Measurements from ENCODE around the gene SULT1B1. TPM values are rescaled to one million over a fixed set of nuclear protein-coding genes. Genes with fewer than 3 reads are reported as not detected.

Gene SULT1B1
- total and polyA plus RNA-seq, 10 of the 15 experiments (the other 5 are each of a cell fraction or from before 2014, with no cell fraction given): 0.01 to 0.05 (median 0.01) TPM; not detected in 7

DNA sequence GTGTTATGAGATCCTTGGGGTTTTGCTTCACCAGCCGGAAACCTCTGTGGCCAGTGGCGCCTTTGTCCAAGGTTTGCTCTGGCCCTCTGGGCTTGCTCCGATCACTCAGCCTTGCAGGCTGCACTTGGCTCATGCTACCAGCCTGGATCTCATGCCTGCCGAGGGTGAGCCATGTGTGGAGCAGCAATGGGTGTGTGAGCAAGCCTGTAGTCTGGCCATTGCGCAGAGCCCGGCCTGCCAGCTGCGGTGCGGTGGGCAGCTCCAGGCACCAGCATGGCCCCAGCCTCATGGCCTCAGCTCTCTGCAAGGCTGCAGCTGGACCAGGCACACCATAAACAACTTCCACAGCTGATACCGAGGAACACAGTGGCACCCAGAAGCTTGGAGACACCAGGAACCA lies 17.8 kb downstream of the SULT1B1 start:
- DNase-seq (ENCODE audit: low read depth, low spot score) (no peak), ATAC-seq (no peak), FAIRE-seq (no peak)
- in situ Hi-C loops (cut with MboI) (no loop called here), intact Hi-C loops (cut with micrococcal nuclease; ENCODE audit: unreplicated experiment) (no loop called here)
- Histone ChIP-seq H3K4me1 (ENCODE audit: control insufficient read depth, insufficient read depth, low read length) (no peaks in the 10 kb centered on the region), H3K36me3 (ENCODE audit: control insufficient read depth in 2 of 2, insufficient read depth in 2 of 2, low read length in 1 of 2) (no peaks in the 10 kb centered on the region), H2AFZ (ENCODE audit: control insufficient read depth, low read depth, low read length) (no peak overlapping the region), H4K20me1 (ENCODE audit: control insufficient read depth, insufficient read depth) (no peaks in the 10 kb centered on the region), H3K4me2 (ENCODE audit: control insufficient read depth, insufficient read depth) (no peak overlapping the region), H3K4me3 (no peak overlapping the region), H3K27me3 (replicated peaks in 1 of 2; ENCODE audit: control insufficient read depth in 2 of 2, insufficient read depth in 2 of 2, low read length in 1 of 2) (no peaks in the 10 kb centered on the region; a peak in 2 of 4 replicates), H3K9me3 (replicated peaks; ENCODE audit: control insufficient read depth, insufficient read depth, low read length) (no peaks in the 10 kb centered on the region), H3K79me2 (ENCODE audit: control insufficient read depth, insufficient read depth, low read length) (no peaks in the 10 kb centered on the region), H3K27ac (ENCODE audit: control insufficient read depth, insufficient read depth) (no peak overlapping the region), H3K9ac (ENCODE audit: control insufficient read depth, insufficient read depth, low read length) (no peak overlapping the region)
- TF ChIP-seq RB1 (IDR thresholded peaks at IDR 0.05; ENCODE audit: borderline replicate concordance) (no peak), RFX5 (IDR thresholded peaks at IDR 0.05; ENCODE audit: low read depth, low read length) (no peak), POU2F2 (IDR thresholded peaks at IDR 0.05; ENCODE audit: borderline replicate concordance, low read depth, low read length) (no peak), NR2C1 (IDR thresholded peaks at IDR 0.05) (no peak), NFYB (IDR thresholded peaks at IDR 0.05; ENCODE audit: insufficient read depth, low read depth, low read length) (no peak), CBFB (IDR thresholded peaks at IDR 0.05; ENCODE audit: low read depth) (no peak), CHD1 (IDR thresholded peaks at IDR 0.05; ENCODE audit: low read depth, low read length) (no peak), BACH1 (IDR thresholded peaks at IDR 0.05; ENCODE audit: borderline replicate concordance) (no peak)
- TF ChIP-seq, protein P1, sequence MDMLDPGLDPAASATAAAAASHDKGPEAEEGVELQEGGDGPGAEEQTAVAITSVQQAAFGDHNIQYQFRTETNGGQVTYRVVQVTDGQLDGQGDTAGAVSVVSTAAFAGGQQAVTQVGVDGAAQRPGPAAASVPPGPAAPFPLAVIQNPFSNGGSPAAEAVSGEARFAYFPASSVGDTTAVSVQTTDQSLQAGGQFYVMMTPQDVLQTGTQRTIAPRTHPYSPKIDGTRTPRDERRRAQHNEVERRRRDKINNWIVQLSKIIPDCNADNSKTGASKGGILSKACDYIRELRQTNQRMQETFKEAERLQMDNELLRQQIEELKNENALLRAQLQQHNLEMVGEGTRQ (IDR thresholded peaks at IDR 0.05; ENCODE audit: borderline replicate concordance, low read depth, low read length): no peak
- ChIA-PET POLR2A (no interaction called here), CTCF (no interaction called here), SMC1A (ENCODE audit: uncharacterized antibody, unreplicated experiment) (interaction anchor here (0.9 kb wide), 1 partner anchor 135 kb away, joined by 3 read pairs; no protein-coding TSS in a partner anchor), RAD21 (ENCODE audit: unreplicated experiment) (no interaction called here)
- BruUV-seq (replicated peaks): no TSS peak
- WGBS (ENCODE audit: insufficient coverage, insufficient replicate concordance, low lambda C conversion rate, missing lambda C conversion rate): 65% methylated on average over 9 of the region's 9 CpGs
